GM21717 (cell line): ENCODE results near the gene P2RY12.

Source experiments
- ATAC-seq: cut with Tn5 transposase; IDR thresholded peaks from one replicate; pipeline ENCODE4 v1.9.1; 2021; ENCODE audit warnings: mild to moderate bottlenecking, moderate library complexity; ENCODE audit not compliant: unreplicated experiment

P2RY12 gene

DNA sequence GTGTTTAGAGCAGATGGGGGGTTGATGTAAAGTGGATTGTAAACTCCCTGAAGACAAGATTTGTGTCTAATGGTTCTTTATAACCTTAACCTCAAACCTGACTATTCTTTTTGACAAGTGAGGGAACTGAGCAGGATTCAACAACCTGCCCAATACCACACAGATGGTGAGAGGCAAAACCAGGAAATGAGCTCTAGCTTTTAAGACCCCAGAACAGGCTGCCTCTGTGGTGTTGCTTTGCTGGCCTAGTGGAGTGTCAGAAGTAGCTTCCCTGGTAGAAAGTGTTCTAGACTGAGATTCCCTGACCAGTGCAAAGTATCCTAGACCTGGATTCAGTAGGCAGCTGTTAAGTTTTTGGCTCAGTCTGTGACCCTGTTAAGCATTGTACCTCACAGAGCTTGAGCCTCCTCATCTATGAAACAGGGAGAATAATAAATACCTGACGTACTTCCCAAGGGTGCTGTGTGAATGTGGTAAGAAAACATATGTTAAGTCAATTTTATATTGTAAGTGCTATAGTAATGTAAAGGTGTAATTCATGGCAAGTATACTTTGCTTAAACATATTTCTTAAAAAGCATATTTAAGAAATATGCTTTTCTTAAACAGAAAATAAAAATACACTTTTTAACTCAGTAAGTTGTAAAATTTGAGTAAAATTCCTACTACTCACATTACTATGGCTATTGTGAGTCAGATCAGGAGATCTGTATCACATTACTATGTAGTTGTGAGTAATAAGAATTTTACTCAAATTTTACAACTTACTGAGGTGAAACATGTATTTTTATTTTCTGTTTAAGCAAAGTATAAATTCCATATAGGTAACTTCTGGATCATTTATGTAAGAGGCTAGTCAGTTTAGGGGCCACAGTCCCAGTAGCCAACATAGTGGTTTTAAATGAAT lies 76.7 kb downstream of the P2RY12 start:
- ATAC-seq, result no peak

DNA sequence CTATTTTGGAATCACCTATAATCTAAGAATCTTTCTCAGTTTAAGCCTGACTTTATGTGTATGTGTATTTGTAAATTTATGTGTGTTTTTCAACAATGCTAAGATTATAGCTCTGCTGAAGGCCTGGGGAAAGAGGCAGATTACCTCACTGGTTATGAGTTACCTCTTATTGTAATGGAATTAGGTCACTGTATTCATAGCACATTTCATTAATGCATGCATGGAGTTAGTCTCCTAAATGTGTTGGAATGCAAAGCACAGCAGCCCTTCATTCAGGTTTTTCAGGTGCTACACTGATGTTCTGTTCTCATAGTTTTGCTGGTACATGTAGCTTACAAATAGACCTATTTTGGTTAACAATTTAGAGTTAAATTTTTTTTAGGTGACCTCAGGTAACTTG lies 77.4 kb downstream of the P2RY12 start:
- ATAC-seq, result no peak

DNA sequence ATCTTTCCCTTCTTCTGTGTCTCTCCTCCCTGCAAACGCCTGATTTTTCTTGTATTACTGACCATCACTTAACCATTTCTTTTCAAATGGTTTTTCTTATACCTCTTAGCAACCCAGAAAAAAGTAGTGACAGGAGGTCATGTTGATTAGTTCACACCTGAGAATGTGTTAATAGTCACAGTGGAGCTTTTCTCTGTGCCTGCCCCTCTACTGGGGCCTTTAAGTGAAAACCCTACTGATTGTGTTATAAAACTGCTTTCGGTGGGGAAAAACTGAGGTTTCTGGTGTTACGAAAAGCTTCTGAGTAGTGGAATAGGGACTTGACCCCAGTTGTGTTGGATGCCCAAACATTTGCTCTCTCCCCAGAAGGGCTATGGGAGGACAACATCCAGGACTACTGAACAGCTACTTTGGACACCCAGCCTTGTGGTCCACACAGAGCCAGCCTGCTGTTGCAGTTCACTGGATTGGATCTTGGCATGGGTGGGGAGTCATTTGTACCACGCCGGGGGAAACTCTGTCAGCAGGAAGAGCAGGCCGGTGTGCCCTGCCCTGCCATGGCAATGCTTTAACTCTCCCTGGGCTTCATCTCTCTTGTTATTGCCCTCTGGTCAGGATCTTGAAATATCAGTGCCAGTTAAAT lies 78.3 kb downstream of the P2RY12 start:
- no peak for ATAC-seq

DNA sequence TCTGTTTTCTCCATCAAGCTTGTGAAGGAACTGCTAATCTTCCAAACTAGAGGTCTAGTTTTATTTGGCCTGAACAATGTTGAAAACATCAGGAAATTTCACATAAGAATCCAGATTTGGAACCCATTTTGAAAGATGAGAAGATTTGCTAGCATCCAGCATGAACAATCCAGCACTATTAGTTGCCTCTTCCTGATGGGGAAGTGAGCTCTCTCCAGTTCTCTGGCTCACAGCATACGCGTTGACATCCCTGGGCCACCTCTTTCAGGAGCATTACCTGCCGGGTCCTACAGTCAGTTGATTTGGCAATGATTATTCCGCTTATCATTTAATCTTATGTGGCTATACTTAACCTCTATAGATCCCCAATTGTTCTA lies 78.8 kb downstream of the P2RY12 start:
- ATAC-seq, result no peak

DNA sequence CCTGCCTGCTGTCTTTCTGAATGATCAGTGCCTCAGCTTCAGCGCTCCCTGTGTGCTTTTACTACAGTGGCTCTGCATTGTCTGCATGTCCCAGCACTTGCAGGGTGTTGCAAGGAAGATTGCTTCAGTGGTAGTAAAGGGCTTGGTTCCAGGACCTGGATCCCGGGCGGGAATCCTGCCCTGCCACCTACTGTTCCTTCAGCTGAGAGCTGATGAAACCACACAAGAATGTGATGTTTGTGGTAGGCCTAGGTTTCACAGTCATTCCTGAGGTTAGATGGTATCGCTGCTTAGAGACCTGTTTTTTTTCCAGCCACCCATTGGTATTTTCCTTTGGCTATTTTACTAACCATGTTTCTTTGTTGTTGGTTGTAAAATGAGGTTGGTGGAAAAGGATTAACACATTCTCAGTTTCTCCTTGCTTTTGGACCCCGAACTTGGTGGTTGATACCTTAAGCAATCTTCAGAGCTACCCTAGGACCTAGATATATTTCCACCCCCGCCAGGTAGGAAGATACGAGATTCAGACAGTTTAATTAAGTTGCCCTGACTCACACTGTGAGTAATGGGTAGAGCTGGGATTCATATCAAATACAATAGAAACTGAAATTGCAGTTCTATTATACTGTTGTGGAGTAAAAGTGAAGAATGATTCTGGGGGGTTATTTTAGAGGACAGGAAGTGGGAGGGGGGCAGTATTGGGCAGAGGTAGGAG lies 79.3 kb downstream of the P2RY12 start:
- ATAC-seq, result no peak

DNA sequence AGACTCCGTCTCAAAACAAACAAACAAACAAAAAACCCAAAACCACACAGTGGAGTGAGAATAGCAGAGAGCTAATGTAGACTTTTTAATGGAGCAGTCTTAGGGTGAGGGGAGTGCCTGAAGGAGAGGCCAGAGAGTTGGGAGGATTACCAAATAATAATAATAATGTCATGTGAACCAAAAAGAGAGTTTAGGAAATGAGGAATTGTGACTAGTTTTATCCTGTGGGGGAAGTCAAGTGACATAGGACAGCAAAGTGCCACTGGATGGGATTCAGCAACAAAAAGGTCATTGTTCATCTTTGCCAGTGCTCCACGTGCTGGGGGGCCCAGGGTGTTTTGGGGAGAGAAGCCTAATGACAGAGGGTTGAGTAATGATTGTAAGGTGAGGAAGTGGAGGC lies 80.8 kb downstream of the P2RY12 start:
- ATAC-seq, result no peak

DNA sequence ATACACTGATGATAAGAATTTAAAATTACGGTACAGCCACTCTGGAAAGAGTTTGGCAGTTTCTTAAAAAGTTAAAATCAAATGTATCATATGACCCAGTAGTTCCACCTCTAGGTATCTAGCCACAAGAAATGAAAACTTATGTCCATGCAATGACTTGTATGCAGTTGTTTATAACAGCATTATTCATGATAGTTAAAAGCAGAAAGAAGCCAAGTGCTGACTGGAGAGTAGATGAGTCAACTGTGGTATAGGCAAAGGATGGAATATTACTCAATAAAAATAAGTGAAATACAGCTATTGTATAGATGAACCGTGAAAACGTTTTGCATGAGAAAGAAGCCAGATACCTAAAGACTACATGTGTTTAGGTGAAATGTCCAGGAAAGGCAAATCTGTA lies 82.8 kb downstream of the P2RY12 start:
- ATAC-seq, result no peak

DNA sequence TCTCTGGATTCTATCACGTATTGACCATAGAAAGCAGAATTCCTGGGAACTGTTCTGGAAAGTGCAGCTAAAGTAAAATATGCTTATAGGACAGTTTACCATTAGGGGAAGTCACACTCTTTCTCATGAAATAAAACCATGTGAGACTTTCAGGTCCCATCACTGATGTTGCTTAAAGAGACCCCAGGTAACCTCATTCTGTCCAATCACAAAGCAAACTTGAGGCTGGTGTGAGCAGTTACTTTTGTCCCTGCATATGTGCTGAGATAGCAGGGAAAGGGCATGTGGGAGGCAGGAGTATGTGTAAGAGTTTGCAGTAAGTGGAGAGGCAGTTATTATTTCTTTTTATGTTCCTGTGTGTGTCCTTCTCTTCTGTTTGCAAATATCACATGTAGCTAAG lies 84.0 kb downstream of the P2RY12 start:
- ATAC-seq, result no peak

DNA sequence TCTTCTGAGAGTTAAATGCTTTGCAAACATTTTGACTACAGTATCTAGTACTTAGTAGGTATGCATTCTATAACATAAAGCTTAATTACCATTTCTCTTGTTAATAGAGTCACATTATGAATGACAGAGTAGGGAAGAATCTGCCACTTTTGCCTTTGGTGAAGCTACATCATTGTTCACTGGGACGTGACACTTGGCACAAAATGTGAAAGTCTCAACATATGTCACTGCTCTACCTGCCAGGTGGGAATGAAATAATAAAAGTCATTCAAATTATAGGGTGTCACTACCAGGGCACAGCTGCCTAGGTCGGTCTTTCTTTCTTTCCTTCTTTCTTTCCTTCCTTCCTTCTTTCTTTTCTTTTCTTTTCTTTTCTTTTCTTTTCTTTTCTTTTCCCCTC lies 85.5 kb downstream of the P2RY12 start:
- ATAC-seq, result no peak

DNA sequence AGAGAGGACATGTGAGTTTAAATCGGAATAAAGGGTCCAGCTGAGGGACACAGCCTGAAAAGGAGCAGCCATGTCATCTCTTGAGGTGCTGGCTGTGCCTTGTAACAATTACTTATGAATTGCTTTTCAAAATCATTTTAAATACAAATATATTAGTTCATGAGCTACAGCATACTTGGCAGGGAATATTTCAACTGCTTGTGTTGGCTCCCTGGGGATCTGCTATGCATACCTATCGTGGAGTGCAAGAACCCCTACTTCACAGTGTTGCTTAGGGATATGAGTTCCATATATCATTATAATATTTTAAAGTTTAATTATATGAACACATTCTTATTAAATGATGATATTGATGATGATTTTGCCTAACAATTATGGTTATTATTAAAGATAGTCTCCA lies 87.1 kb downstream of the P2RY12 start:
- no peak for ATAC-seq

DNA sequence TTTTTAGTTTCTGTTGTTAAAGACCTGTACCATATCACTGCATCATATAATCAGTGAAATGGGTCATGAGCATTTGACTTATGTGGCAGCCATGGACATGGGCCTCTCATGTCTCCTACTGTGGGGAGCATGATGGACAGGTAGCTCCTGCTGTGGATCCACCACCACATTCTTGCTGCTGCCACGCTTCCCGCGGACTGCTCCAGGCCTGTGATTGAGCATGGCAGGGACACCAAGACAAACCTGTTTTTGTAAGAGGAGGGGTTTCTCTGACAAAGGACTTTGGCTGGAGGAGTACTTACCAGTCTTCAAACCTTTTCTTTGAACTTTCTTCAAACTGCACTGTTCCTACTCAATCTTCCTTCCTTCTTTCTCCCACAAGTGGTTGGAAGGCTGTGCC lies 88.3 kb downstream of the P2RY12 start:
- no peak for ATAC-seq

DNA sequence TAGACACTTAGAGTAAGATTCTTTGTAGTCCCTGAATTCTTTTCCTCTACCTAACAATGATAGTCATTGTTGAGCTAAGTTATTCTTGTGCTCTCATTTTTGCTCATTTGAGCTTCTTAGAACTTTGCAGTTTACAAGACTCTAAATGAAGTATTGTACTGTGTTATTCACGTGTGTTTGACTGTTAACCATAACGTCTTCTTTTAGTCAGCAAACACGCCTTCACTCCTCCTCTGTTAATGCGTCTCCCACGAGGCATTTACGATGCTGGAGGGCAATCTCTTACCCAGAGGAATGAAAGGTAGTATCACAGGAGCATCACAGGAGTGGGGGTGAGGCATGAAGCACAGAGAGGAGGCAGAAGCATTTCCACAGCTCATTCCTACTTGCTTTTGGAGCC lies 91.4 kb downstream of the P2RY12 start:
- ATAC-seq, result no peak

DNA sequence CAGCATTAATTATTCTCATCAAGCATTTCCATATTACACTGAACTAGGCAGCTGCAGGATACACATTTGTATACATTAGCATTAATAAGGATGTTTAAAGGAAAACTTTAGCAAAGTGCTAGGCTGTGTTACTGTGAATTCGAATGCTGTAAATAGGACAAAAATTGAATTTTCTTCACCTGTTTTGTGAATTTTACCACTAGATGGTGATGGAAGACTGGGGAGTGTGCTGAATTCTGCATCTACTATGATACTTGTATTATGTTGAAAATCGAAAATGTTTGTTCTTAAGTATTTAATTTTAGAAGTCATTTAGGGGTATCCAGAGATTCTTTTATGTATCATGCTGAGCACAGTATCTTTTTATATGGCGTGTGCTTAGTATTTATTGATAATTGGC lies 93.9 kb downstream of the P2RY12 start:
- no peak for ATAC-seq

DNA sequence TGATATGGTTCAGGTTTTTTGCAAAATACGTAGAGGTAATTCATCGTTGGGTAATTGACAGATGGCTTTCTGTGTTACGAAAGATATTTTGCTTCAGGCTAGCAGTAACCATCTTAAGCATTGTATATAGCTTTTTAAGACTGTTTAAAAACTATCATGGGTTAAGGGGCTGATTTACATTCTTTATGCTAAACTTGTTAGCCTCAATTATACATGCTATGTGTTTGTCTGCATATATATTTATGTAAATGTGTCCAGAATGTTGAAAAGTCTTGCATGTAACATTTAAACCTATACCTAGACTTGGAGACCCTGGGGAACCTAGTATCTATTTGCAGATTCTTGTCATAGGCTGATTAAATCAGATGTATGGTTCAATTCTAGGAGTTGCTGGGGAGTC lies 95.1 kb downstream of the P2RY12 start:
- no peak for ATAC-seq
